ENCODE measurements around the gene DCDC2C.

The DCDC2C gene

GRCh38 chr2:3747826-3748225 is 44.5 kb downstream of the DCDC2C start:
- DNase-seq, result no peak

- no peak for DNase-seq
Observed at GRCh38 chr2:3749201-3749600, 45.8 kb downstream of the DCDC2C start.

GRCh38 chr2:3751251-3751650 is 47.9 kb downstream of the DCDC2C start:
- no peak for DNase-seq

- DNase-seq, result no peak
Observed at GRCh38 chr2:3751806-3752205, 48.4 kb downstream of the DCDC2C start.

- DNase-seq, result no peak
Observed at GRCh38 chr2:3752376-3752775, 49.0 kb downstream of the DCDC2C start.

GRCh38 chr2:3753561-3753960 is 50.2 kb downstream of the DCDC2C start:
- no peak for DNase-seq

- no peak for DNase-seq
Observed at GRCh38 chr2:3754280-3754679, 50.9 kb downstream of the DCDC2C start.

- DNase-seq, result no peak
Observed at GRCh38 chr2:3754795-3755194, 51.4 kb downstream of the DCDC2C start.

- no peak for DNase-seq
Observed at GRCh38 chr2:3755277-3755676, 51.9 kb downstream of the DCDC2C start.

- DNase-seq, result no peak
Observed at GRCh38 chr2:3756306-3756705, 52.9 kb downstream of the DCDC2C start.

GRCh38 chr2:3758906-3759305 is 55.5 kb downstream of the DCDC2C start:
- DNase-seq, result no peak

GRCh38 chr2:3759331-3759730 is 56.0 kb downstream of the DCDC2C start:
- no peak for DNase-seq

GRCh38 chr2:3759761-3760160 is 56.4 kb downstream of the DCDC2C start:
- DNase-seq, result no peak

- DNase-seq, result no peak
Observed at GRCh38 chr2:3761272-3761671, 57.9 kb downstream of the DCDC2C start.

- no peak for DNase-seq
Observed at GRCh38 chr2:3762771-3763447, 59.5 kb downstream of the DCDC2C start.

GRCh38 chr2:3766824-3767223 is 63.4 kb downstream of the DCDC2C start:
- no peak for DNase-seq

GRCh38 chr2:3768960-3769765 is 65.8 kb downstream of the DCDC2C start:
- no peak for DNase-seq

GRCh38 chr2:3769766-3770165 is 66.4 kb downstream of the DCDC2C start:
- no peak for DNase-seq

- DNase-seq, result no peak
Observed at GRCh38 chr2:3770724-3771415, 67.5 kb downstream of the DCDC2C start.

- no peak for DNase-seq
Observed at GRCh38 chr2:3771576-3771975, 68.2 kb downstream of the DCDC2C start.

- no peak for DNase-seq
Observed at GRCh38 chr2:3774336-3774735, 71.0 kb downstream of the DCDC2C start.

GRCh38 chr2:3776311-3776710 is 72.9 kb downstream of the DCDC2C start:
- no peak for DNase-seq

- DNase-seq, result no peak
Observed at GRCh38 chr2:3777966-3778365, 74.6 kb downstream of the DCDC2C start.
